HG03103 (cell line): ENCODE measurements around the gene APP.

Source experiments
- ATAC-seq: cut with Tn5 transposase; IDR thresholded peaks from one replicate; pipeline ENCODE4 v1.9.1; 2021; ENCODE audit warnings: low read depth; ENCODE audit not compliant: unreplicated experiment

APP gene

DNA sequence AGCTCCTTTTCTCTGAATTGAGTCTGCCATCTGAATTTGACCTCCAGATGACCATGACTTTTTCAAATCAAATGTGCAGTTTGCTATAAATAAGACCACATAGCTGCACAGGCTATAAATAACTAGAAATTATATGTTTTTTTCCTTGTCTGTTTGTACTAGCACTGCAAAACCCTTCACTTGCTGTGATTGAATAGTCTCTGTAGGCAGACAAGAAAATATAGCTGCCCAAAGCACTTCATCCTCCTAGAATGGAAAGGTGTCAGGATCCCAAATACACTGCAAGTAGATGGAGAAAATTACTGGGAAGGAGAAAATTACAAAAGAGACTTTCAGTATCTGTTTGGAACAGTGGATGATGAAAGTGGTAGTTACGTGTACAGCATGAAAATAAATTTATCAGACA is 175.8 kb downstream of the APP start:
- no peak for ATAC-seq

DNA sequence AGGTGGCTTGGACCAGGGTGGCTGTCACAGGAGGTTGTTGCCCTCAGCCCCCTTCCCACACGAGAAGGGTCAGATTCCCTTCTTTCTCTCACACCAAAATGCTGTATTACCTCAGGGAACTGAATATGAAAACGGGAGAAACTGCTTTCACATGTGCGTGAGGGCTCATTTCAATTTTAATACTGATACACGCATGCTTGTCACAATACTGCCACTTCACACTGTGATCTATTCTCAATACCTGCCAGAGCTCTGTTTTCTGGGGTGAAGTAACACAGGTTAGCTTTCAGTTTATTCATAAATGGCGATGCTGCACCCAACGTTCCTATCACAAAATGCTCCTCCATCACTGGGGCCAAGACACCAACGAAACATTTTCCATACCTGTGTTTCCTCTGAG is 181.8 kb downstream of the APP start:
- no peak for ATAC-seq

DNA sequence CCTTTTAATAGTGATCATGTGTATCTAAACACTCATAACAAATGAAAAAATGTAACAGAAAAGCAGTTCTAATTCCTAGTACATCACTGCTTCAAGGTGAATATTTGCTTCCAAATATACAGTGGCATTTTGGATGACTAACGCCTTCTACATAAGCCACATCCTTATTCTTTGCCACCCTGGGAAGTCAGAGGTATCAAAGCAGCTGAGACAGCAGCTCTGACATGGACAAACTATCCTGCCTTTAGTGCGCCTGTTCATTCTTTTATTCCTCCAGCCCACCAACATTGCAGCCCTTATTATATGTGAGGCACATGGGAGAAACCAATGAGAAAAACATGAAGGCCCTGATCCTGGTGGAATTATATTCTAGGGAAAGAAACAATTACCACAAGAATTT is 183.0 kb downstream of the APP start:
- no peak for ATAC-seq

DNA sequence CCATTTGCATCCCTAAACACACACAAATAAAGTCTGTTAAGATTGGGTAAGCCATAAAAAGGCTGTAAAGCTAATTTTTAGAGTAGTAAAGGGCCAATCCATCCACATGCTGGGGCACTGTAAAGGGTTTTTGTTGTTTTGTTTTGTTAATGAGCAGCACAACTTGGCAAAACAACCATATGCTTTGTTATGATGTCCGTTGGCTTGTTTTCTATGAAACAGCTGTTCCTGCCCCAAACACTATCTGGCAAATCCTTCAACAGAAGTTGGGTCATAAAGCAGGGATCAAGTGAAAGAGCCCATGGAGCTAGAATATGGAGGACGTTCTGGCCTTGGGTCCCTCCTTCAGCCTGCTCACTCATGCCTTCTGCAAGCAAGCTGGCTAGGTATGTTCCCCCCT is 183.6 kb downstream of the APP start:
- ATAC-seq, result no peak

DNA sequence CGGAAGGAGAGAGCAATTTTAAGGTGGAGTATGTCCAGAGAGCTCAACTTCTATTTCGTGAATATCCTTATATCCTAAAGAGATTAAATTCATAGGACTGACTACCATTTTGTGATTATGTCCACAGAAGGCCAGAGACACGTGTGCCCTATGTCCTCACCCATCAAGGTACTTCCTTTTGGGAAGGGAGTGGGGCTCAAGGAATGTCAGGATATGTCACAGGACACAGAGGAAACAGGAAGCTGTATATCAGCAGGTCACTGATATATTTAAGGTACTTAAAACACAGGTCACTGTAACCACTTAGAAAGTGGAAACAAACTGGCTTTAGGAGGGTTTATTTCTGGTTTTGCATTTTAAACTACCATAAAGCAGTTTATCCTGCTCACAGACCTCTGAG is 184.6 kb downstream of the APP start:
- ATAC-seq, result no peak

DNA sequence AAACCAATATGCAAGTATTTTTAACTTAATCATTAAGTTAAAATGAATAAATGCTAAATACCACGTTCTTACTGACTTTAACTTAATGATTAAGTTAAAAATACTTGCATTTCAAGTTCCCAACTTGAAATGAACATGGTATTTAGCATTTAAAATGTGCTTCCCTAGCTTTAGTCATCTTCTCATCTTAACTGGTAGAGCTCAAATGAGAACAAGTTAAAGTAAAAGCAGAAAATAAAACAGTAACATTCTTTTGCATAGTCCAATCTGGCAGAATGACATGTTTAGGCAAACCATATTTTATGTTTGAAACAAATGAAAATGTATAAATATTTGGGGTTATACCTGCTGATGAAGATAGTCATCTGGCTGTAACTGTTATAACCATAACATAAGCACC is 186.0 kb downstream of the APP start:
- no peak for ATAC-seq

DNA sequence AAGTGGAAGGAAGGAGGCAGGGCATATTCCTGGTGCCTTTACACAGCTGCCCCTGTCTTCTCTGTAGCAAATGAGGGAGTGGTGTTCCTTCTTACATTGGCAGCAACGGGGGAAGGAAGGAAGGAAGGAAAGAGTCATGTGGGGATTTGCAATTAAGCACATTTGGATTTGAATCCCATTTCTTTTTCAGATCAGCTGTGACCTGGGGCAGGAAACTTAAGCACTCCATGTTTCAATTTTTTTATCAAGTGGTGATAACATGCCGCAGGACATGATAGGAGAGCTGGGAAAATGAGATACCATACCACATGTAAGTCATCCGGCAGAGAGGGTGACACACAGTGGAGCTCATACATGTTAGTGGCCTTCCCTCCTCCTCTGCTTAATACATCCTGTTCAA is 186.8 kb downstream of the APP start:
- ATAC-seq, result no peak

DNA sequence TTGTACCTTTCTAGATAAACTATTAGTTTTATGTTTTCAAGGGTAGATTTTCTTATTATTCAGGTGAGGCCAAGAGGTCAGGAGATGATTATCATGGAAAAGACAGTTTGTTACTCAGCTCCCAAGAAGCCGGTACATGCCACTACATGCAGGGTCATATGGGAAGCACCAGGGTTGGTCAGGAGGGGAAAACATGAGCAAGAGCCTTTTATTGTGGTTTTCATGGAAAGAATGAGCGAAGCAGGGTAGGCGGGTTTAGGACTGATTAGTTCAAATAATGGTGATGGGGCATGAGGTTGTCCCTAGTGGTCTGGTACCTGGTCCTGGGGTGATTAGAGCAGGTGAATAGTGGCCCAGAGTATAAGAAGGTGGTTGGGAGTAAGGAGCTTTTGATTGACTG is 189.9 kb downstream of the APP start:
- no peak for ATAC-seq

DNA sequence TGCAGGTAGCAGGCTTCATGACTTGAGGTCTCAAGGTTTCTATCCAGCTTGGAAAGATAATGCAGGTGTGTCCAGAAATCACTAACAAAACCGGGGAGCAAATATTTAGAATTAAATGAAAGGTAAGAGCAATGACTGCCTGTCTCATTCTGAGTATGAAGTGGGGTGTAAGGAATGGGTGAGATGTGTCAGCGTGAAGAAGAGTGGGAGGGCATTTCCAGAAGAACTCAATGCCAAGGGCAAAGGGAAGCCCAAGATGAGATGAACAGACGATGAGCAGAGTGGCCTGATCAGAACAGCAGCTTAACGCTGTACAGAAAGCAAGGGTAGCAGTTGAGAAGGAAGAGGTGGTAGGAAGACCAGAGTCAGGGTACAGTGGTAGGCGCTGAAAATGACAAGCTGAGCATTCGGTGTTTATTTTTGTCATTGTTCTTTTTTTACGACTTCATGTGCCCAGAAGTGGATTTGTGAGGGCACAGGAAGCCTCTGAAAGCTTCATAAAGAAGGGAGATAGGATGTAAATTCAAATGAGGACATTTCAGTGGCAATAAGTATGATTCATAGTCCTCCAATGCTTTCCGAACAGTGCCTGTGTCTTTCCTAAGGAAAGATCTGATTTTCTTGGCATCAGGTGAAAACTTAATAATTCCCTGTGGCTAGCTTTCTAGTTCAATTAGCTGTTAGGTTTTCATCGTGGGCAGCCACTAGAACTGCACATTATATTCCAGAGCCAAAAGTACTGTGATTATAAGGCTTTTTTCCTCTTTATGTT is 190.5 kb downstream of the APP start:
- no peak for ATAC-seq

DNA sequence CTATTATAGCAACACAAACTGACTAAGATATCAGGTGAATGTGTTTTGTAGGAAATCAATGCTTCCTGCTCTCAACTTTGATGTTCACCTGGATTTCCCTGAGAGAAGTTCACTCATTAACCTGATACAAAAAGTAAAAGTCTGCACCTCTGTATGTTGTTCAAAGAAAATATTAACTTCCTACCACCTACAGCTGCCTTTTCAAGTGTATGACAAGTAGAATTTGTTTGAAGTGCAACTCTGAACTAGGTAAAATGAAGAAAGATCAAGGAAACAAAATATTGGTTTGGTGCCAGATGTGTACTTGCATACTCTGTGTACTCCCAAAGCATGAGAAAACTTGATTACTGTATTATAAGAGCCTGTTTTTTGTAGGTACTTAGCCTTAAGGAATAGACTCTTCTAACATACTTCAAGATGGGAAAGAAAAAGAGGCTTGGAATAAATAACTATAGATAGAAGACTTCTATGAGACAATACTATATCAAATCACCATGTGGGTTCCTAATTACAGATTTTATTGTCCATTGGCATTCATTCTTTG is 193.4 kb downstream of the APP start:
- no peak for ATAC-seq

DNA sequence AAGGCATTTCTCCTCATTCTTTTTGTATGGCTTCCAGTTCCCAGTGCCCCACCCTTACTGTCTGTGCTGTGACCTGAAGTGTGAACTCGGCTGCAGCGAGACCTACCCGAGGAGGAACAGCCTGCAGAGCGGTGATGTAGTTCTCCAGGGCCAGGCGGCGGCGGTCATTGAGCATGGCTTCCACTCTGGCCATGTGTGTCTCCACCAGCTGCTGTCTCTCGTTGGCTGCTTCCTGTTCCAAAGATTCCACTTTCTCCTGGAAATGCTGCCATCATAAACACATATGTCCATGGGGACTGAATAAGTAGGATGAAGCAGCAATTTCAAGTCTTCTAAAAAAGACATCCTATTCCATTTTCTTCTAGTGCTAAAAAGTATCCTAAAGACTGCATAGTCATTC is 195.6 kb downstream of the APP start:
- ATAC-seq, result no peak

DNA sequence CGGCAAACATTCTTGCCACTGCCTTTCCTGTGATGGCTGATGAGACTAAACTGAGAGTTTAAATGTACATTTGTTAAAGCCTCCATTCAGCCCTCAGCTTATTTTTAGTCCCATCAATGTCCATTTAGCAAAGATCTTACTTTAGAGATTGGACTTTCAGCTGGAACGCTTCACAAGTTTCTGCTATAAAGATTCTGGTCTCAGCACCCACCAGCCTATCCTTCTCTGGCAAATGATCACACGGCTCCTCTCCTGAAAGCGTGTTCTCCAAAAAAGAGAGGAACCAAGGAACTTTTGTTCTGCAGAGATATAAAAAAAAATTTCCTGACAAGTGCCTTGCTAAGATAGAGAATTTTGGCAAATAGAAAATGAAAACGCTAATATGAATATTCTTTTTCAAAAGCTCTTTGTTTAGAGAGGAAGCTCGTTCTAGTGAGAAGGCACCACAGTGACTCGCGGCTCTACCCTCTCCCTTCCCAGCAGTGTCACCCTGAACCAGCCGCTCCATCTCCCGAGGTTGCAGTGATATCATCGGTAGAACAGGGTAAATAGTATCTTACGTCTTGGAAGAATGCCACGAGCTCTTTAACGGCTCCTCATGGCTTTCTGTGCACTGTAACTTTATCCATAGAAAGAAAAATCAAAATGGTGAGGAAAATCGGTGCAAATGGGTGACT is 200.2 kb downstream of the APP start:
- ATAC-seq, result no peak

DNA sequence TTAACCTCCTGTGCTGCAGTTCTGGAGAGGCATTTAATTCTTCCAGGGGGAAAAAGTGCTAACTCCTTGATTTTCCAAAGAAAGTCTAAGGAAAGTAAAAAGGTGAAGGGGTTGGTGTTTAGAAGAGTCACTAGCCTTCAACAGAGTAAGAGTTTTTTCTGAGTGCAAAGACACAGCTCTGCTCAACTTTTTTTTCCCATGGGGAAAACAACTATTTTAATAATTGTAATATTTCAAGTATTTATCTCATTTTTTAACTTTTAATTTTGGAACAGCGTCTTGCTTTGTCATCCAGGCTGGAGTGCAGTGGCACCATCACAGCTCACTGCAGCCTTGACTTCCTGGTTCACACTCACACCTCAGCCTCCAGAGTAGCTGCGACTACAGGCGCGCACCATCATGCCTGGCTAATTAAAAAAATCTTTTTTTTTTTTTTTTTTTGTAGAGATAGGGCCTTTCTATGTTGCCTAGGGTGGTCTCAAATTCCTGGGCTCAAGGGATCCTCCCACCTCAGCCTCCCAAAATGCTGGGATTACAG is 202.6 kb downstream of the APP start:
- ATAC-seq, result peak; percentile 51

DNA sequence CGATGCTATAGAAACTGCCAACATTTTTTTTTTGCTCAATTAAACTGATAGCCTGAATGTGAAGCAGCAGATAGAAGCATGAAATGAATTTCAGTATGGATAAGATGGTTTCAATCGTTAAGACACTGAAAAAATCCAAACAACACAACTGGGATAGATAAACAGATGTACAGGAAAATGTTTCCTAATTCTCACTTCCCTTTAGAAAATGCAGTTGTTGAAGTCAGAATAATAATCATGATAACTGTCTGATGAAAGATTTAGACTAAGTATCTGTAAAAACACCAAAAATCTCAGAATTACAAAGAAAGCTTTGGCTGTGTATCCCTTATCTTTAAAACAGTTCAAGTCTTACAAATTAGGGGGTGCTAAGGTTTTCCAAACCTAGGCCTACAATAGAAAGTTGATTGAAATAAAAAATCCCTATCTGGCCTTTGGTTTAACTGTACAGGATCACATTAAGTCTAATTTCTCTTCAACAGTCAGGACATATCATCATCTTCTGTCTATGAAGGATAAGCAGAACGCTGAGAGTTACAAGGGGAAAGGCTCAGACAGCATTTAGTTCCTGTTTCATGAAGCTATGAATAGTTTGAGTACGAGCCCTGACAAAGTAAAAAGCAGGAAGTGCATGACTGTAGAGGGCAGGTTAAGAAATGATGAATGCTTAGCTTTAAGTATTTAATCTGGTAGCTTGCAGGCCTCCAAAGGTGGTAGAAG is 203.2 kb downstream of the APP start:
- peak; percentile 99 for ATAC-seq

DNA sequence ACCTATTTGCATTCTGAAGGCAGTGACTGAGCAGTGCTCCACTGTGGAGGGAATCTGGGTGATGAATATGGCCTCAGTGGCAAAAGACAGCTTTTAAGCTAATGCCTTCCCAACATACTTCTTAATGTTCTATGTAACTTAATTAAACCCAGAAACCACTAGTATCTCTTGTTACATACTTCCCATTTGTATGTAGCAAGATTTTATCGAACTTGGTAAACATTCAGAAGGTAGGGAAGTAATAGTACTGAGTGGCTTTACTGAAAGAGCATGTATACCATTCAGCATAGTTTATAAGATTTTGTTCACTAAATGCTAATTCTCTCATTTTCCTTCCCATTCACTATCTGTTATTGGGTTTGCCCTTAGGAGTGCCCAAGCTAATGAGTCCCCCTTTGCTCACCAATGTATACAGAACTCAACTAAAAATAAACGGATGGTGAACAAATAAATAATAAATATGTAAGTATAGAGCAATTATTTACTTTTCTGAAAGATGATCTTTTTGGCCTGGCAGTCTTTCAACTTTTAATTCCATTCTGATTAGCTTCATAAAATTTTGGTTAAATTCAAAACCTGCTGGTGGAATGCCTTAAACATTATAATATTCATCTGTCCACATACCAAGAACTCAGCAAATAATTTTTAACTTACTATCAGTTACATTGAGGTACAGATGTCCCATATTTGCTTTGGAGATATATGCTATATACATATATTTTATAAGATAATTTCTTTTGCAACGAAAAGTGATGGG is 204.4 kb downstream of the APP start:
- no peak for ATAC-seq

DNA sequence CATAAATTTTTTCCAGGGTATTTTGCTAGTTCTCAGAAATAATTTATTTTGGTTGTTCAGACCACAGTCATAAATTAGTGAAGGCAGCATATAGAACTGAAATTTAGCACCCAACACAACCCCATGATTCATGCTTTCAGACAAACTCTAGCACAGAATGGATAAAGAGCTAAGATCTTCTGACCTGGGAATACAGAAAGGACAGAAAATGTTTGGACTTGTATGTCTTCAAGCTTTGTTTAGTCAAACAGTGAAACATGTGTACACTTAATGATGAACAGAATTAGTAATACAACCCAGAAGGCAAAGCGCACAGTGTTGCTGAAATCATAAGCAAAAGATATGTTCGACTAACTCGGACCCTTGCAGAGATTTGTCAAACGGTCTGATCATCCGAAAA is 205.6 kb downstream of the APP start:
- ATAC-seq, result no peak

DNA sequence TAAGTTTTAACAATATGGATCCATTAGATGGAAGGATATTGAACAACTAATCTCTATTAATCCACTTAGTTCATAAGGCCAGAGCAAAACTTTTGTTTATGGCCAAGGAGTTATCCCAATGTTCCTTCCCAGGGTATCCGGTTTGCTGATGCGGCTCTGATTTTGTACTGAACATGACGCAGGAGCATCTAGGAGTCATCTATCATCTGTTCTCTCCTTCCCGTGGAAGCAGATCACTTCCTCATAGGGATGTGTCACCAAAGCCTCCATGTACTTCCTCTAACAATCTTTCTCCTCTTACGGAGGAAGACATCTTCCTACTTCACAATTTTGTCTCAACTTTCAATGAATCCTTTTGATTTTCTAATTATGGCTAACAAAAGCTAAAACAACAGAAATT is 206.6 kb downstream of the APP start:
- no peak for ATAC-seq

DNA sequence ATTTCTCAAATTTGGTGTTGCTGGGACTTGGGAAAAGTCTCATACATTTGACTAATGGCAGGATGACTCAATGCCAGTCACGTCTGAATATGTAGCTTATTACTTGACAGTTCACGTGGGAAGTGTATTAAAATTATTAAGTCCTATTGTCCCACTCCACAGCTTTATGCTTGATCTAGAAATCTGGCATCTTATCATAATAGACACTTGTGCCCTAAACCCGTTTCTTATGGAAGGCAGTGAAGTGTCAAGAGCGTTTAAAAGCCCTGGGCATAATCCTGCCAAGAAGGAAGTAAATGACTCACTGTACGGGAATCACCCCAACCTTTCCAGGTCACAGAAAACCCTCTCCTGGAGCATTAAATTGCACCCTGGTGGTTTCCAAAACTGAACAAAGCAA is 207.4 kb downstream of the APP start:
- no peak for ATAC-seq

DNA sequence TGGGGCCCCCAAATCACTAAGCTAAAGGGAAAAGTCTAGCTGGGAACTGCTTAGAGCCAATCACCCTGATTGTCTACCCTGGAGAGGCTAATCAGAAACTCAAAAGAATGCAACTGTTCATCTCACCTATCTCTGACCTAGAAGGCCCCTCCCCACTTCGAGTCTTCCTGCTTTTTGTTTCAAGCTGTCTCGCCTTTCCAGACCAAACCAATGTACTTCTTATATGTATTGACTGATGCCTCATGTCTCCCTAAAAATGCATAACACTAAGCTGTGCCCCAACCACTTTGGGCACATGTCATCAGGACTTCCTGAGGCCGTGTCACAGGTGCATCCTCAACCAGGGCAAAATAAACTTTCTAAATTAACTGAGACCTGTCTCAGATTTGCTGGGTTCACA is 209.5 kb downstream of the APP start:
- no peak for ATAC-seq

DNA sequence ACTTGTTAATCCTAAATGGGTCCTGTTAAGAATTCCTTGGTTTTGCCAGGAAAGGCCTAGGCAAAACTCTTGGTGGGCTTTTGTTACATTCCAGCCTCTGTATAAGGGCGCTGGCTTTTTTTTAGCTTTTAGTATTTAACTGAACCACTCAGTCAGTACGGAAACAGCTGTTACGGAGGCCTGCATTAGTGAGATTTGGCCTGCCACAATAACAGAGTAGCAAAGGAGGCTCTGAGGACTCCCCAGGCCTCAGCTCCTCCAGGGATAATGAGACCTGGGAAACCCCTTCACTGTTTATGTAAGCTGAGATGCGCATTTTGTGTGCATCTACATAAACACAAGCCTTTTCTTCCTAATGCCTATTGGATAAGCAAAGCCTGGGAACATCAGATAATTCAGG is 210.2 kb downstream of the APP start:
- no peak for ATAC-seq

DNA sequence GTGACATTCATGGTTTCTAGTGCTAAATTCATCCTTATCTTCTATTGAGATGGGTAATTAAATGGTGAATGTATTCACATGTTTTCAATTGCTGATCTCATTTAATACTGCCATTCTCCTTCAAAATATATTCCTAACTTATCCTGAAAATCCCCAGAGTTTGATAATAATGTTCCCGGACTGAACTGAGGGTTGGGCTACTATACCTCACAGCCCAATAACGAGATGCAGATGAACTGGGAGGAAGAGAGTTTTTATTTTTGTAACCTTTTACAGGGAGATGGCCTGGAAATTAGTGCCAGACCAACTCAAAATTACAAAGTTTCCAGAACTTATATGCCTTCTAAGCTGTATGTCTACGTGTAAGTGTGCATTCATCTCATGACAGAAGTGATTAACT is 210.8 kb downstream of the APP start:
- ATAC-seq, result no peak
